ENCODE results near the gene KIF21B.

DNA sequence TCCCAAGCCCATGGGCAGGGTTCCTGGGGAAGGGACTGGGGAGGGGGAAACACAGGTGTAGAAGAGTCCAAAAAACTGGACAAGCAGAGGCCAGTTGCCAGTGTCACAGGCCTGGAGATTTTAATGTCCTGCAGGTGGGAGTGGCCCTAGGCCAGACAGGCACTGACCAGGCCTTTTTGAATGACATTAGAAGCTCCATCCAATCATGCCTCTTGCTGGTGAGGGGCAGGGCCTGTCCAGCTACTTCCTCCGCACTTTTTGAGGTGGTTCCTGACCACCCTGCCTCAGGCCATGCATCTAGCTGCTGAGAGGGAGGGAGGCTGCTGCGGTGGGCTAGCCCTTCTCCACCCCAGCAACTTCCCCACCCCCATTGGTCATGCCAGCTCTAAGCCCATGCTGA is 15.9 kb upstream of the KIF21B start:
- TF ChIP-seq SP1 (IDR thresholded peaks at IDR 0.05) (no peak), ELF4 (IDR thresholded peaks at IDR 0.05) (no peak)

All from HEK293T (cell line).